Measurements from ENCODE around the gene CD180. TPM values are rescaled to one million over a fixed set of nuclear protein-coding genes. Genes with fewer than 3 reads are reported as not detected.

Gene CD180
- total and polyA plus RNA-seq, 9 of the 15 experiments (the other 6 are each of a cell fraction or from before 2014, with no cell fraction given) = 0.01 to 0.07 TPM; not detected in 7

GRCh38 chr5:67163863-67164595 lies 32.6 kb downstream of the CD180 start (continued):
- TF ChIP-seq AFF4 (CRISPR knock-in tag; IDR thresholded peaks at IDR 0.05) (no peak), ZNF780A (CRISPR knock-in tag; IDR thresholded peaks at IDR 0.05) (no peak), CHD7 (IDR thresholded peaks at IDR 0.05; ENCODE audit: low read depth, low read length) (no peak), NR0B1 (IDR thresholded peaks at IDR 0.05; ENCODE audit: partially characterized antibody) (no peak), CHD1 (IDR thresholded peaks at IDR 0.05; ENCODE audit: low read length) (no peak), TBL1XR1 (IDR thresholded peaks at IDR 0.05; ENCODE audit: low read length in 2 of 2) (no peak), THRAP3 (IDR thresholded peaks at IDR 0.05; ENCODE audit: borderline replicate concordance) (no peak), ARHGAP35 (IDR thresholded peaks at IDR 0.05; ENCODE audit: partially characterized antibody) (no peak), MTA2 (IDR thresholded peaks at IDR 0.05; ENCODE audit: low read depth) (no peak)

Measured in K562 (cell line).